ENCODE results near the gene FAM222B. TPM values are rescaled to one million over a fixed set of nuclear protein-coding genes. Genes with fewer than 3 reads are reported as not detected.

The FAM222B gene
- total and polyA plus RNA-seq, 7 donors: 5.0 to 16.2 (median 11.9) TPM

- 85 to 88% methylated on average over 1 of the region's 1 CpG for WGBS, 2 donors
- Histone ChIP-seq H3K27me3 (no peaks in the 10 kb centered on the region), H3K9me3 (no peaks in the 10 kb centered on the region), H3K4me1 (peaks cover 0 to 18% (median 6%) of the 10 kb centered on the region in 4 donors), H3K36me3 (peaks cover 0 to 38% (median 10%) of the 10 kb centered on the region in 4 donors), H3K27ac (no peak overlapping the region), H3K4me3 (no peak overlapping the region)
- DNase-seq: no peak
- intact Hi-C loops (cut with DNase I): loop anchor here (5.0 kb wide), 3 partner anchors 49 to 154 kb away; partner anchors contain the start of gene FLOT2
- TF ChIP-seq POLR2A (IDR thresholded peaks at IDR 0.05) (no peak), POLR2AphosphoS5 (IDR thresholded peaks at IDR 0.05) (no peak), CTCF (IDR thresholded peaks at IDR 0.05) (no peak), EP300 (IDR thresholded peaks at IDR 0.05) (no peak)
Measured at GRCh38 chr17:28763137-28763799, 79.3 kb downstream of the FAM222B start.

GRCh38 chr17:28760601-28761562 is 81.7 kb downstream of the FAM222B start:
- peak; percentile 78 for DNase-seq

GRCh38 chr17:28759256-28759865 is 83.2 kb downstream of the FAM222B start:
- Histone ChIP-seq H3K4me3 (no peak overlapping the region), H3K4me1 (peaks cover 0 to 18% (median 6%) of the 10 kb centered on the region in 4 donors), H3K36me3 (peaks cover 0 to 36% (median 12%) of the 10 kb centered on the region in 4 donors), H3K9me3 (no peaks in the 10 kb centered on the region), H3K27ac (no peak overlapping the region), H3K27me3 (no peaks in the 10 kb centered on the region)
- DNase-seq: peak; percentile 57
- intact Hi-C loops (cut with DNase I): no loop called here
- WGBS, 2 donors: 93 to 96% methylated on average over 18 of the region's 18 CpGs
- no peak for TF ChIP-seq CTCF (IDR thresholded peaks at IDR 0.05)
- TF ChIP-seq POLR2AphosphoS5 (IDR thresholded peaks at IDR 0.05): no peak
- no peak for TF ChIP-seq POLR2A (IDR thresholded peaks at IDR 0.05)
- no peak for TF ChIP-seq EP300 (IDR thresholded peaks at IDR 0.05)

More at GRCh38 chr17:28760601-28761562, 81.7 kb downstream of the FAM222B start:
- Histone ChIP-seq H3K9me3 (no peaks in the 10 kb centered on the region), H3K27ac (peak overlapping the region in 1 of 4 donors; percentile 11), H3K27me3 (no peaks in the 10 kb centered on the region), H3K36me3 (peaks cover 0 to 46% (median 12%) of the 10 kb centered on the region in 4 donors), H3K4me1 (peaks cover 0 to 18% (median 6%) of the 10 kb centered on the region in 4 donors), H3K4me3 (no peak overlapping the region)
- WGBS, 2 donors: 44 to 52% methylated on average over 9 of the region's 9 CpGs
- intact Hi-C loops (cut with DNase I): loop anchor here (5.0 kb wide), 3 partner anchors 51 to 156 kb away; partner anchors contain the start of gene FLOT2
- TF ChIP-seq POLR2AphosphoS5 (IDR thresholded peaks at IDR 0.05) (no peak), EP300 (IDR thresholded peaks at IDR 0.05) (no peak), POLR2A (IDR thresholded peaks at IDR 0.05) (no peak), CTCF (IDR thresholded peaks at IDR 0.05) (no peak)

GRCh38 chr17:28758411-28759121 is 84.0 kb downstream of the FAM222B start:
- WGBS, 2 donors: 96 to 97% methylated on average over 32 of the region's 32 CpGs
- intact Hi-C loops (cut with DNase I): no loop called here

More at GRCh38 chr17:28758411-28759121, 84.0 kb downstream of the FAM222B start:
- no peak for TF ChIP-seq CTCF (IDR thresholded peaks at IDR 0.05)
- no peak for TF ChIP-seq POLR2A (IDR thresholded peaks at IDR 0.05)
- no peak for TF ChIP-seq EP300 (IDR thresholded peaks at IDR 0.05)
- TF ChIP-seq POLR2AphosphoS5 (IDR thresholded peaks at IDR 0.05): no peak
- Histone ChIP-seq H3K36me3 (peaks cover 0 to 36% (median 12%) of the 10 kb centered on the region in 4 donors), H3K27ac (no peak overlapping the region), H3K9me3 (no peaks in the 10 kb centered on the region), H3K4me3 (no peak overlapping the region), H3K4me1 (peaks cover 0 to 12% (median 4%) of the 10 kb centered on the region in 4 donors), H3K27me3 (no peaks in the 10 kb centered on the region)
- DNase-seq: peak; percentile 64
